Esophagus muscularis mucosa (tissue), 3 donors: ENCODE measurements around the gene TBC1D22A.

ENCODE experiments used
- CTCF ChIP-seq, 3 experiments: fragments of 200-600 bp in 2 of 3; fragments of 450-650 bp in 1 of 3; sonication (generic) in 2 of 3; IDR thresholded peaks; one replicate each; pipeline ENCODE4 v1.5.1; 2017 to 2019; ENCODE audit warnings: antibody characterized with exemption in 3 of 3, mild to moderate bottlenecking in 2 of 3, moderate library complexity in 1 of 3
- POLR2A ChIP-seq: fragments of 450-650 bp; IDR thresholded peaks from one replicate; pipeline ENCODE4 v1.6.1; 2017; ENCODE audit warnings: antibody characterized with exemption, moderate library complexity, mild to moderate bottlenecking, low read depth

GRCh38 chr22:47219789-47220188, 457.3 kb downstream of the TBC1D22A start:
- no peak for TF ChIP-seq CTCF (IDR thresholded peaks at IDR 0.05)
- TF ChIP-seq POLR2A, result no peak
